Suprapubic skin (tissue), 4 donors: ENCODE data around the gene GPR22. TPM values are rescaled to one million over a fixed set of nuclear protein-coding genes. Genes with fewer than 3 reads are reported as not detected.

Experiments used
- DNase-seq, 2 donors: peaks; one replicate each; pipeline ENCODE4 v3.0.0-alpha.2; 2019; ENCODE audit warnings: low spot score in 2 of 2
- H3K27ac ChIP-seq: fragments of 200-600 bp; sonication (generic); one replicate; pipeline ENCODE4 v1.5.1; 2019
- H3K27me3 ChIP-seq: fragments of 200-600 bp; sonication (generic); one replicate; pipeline ENCODE4 v1.5.1; 2019
- H3K36me3 ChIP-seq: fragments of 200-600 bp; sonication (generic); one replicate; pipeline ENCODE4 v1.5.1; 2019
- H3K4me1 ChIP-seq: fragments of 200-600 bp; sonication (generic); one replicate; pipeline ENCODE4 v1.5.1; 2019
- H3K4me3 ChIP-seq: fragments of 200-600 bp; sonication (generic); one replicate; pipeline ENCODE4 v1.5.1; 2019; ENCODE audit warnings: mild to moderate bottlenecking
- H3K9me3 ChIP-seq: fragments of 200-600 bp; sonication (generic); one replicate; pipeline ENCODE4 v1.5.1; 2019
- CTCF ChIP-seq, 2 donors: fragments of 200-600 bp in 1 of 2; fragments of 450-650 bp in 1 of 2; sonication (generic) in 1 of 2; IDR thresholded peaks; one replicate each; pipeline ENCODE4 v1.5.1; 2016 to 2019; ENCODE audit warnings: antibody characterized with exemption in 2 of 2, mild to moderate bottlenecking in 1 of 2, moderate library complexity in 1 of 2
- EP300 ChIP-seq: sonication (generic); formaldehyde crosslinking; IDR thresholded peaks from one replicate; pipeline ENCODE4 v1.6.1; 2017; ENCODE audit warnings: antibody characterized with exemption
- POLR2A ChIP-seq, 2 donors: fragments of 450-650 bp; IDR thresholded peaks; one replicate each; pipeline ENCODE4 v1.6.1; 2017; ENCODE audit warnings: antibody characterized with exemption in 2 of 2, mild to moderate bottlenecking in 2 of 2, moderate library complexity in 2 of 2
- POLR2AphosphoS5 ChIP-seq, 3 donors: sonication (generic); formaldehyde crosslinking; IDR thresholded peaks; one replicate each; pipeline ENCODE4 v1.6.1; 2017; ENCODE audit warnings: antibody characterized with exemption in 3 of 3
- WGBS: methylation state at CpG from one replicate; pipeline ENCODE4 v1.1.5; 2018; 5-methylcytosine and 5-hydroxymethylcytosine counted together
- total RNA-seq, 4 donors: library from RNA; depleted of rRNA; stranded (reverse); fragments of >200 nt; gene quantifications; one replicate each; pipeline ENCODE4 v1.1.0, GENCODE V29; 2016

The GPR22 gene
- total RNA-seq, 4 donors from 2014 or later = not detected

GRCh38 chr7:107446988-107447387 is 22.9 kb upstream of the GPR22 start:
- no peak overlapping the region for H3K27ac ChIP-seq
- WGBS = 89% methylated on average over 1 of the region's 1 CpG

GRCh38 chr7:107450970-107451369 is 18.9 kb upstream of the GPR22 start:
- Histone ChIP-seq H3K4me1 (no peaks in the 10 kb centered on the region), H3K9me3 (no peaks in the 10 kb centered on the region), H3K27ac (no peak overlapping the region), H3K36me3 (peaks cover 7% of the 10 kb centered on the region), H3K27me3 (no peaks in the 10 kb centered on the region), H3K4me3 (no peak overlapping the region)
- WGBS = 63% methylated on average over 1 of the region's 1 CpG
- DNase-seq = no peak
- TF ChIP-seq POLR2AphosphoS5 (IDR thresholded peaks at IDR 0.05) = no peak
- TF ChIP-seq EP300 = no peak
- no peak for TF ChIP-seq POLR2A (IDR thresholded peaks at IDR 0.05)
- no peak for TF ChIP-seq CTCF (IDR thresholded peaks at IDR 0.05)

More at GRCh38 chr7:107446988-107447387, 22.9 kb upstream of the GPR22 start:
- H3K4me1 ChIP-seq = no peaks in the 10 kb centered on the region
- DNase-seq = no peak
- no peaks in the 10 kb centered on the region for H3K9me3 ChIP-seq
- peaks cover 7% of the 10 kb centered on the region for H3K36me3 ChIP-seq
- no peaks in the 10 kb centered on the region for H3K27me3 ChIP-seq
- TF ChIP-seq POLR2AphosphoS5 (IDR thresholded peaks at IDR 0.05) (no peak), EP300 (no peak), CTCF (IDR thresholded peaks at IDR 0.05) (no peak), POLR2A (IDR thresholded peaks at IDR 0.05) (no peak)
- no peak overlapping the region for H3K4me3 ChIP-seq

GRCh38 chr7:107453388-107453787 is 16.5 kb upstream of the GPR22 start:
- H3K27me3 ChIP-seq = no peaks in the 10 kb centered on the region
- 96% methylated on average over 1 of the region's 1 CpG for WGBS
- H3K36me3 ChIP-seq = peaks cover 7% of the 10 kb centered on the region
- H3K4me3 ChIP-seq = no peak overlapping the region
- no peaks in the 10 kb centered on the region for H3K4me1 ChIP-seq
- H3K27ac ChIP-seq = no peak overlapping the region
- TF ChIP-seq EP300 (no peak), POLR2A (IDR thresholded peaks at IDR 0.05) (no peak), CTCF (IDR thresholded peaks at IDR 0.05) (no peak), POLR2AphosphoS5 (IDR thresholded peaks at IDR 0.05) (no peak)
- H3K9me3 ChIP-seq = no peaks in the 10 kb centered on the region
- no peak for DNase-seq

- WGBS = 76% methylated on average over 2 of the region's 2 CpGs
- no peaks in the 10 kb centered on the region for H3K9me3 ChIP-seq
- no peaks in the 10 kb centered on the region for H3K36me3 ChIP-seq
- H3K4me3 ChIP-seq = no peak overlapping the region
- no peaks in the 10 kb centered on the region for H3K4me1 ChIP-seq
- DNase-seq = no peak
- no peaks in the 10 kb centered on the region for H3K27me3 ChIP-seq
- no peak overlapping the region for H3K27ac ChIP-seq
- no peak for TF ChIP-seq EP300
- TF ChIP-seq POLR2A (IDR thresholded peaks at IDR 0.05) = no peak
- TF ChIP-seq POLR2AphosphoS5 (IDR thresholded peaks at IDR 0.05) = no peak
- no peak for TF ChIP-seq CTCF (IDR thresholded peaks at IDR 0.05)
Observed at GRCh38 chr7:107461938-107462533, 7.8 kb upstream of the GPR22 start.

GRCh38 chr7:107463139-107464078 is 6.4 kb upstream of the GPR22 start:
- TF ChIP-seq POLR2AphosphoS5 (IDR thresholded peaks at IDR 0.05) (no peak), CTCF (IDR thresholded peaks at IDR 0.05) (peak; percentile 56 to 65)
- Histone ChIP-seq H3K27me3 (no peaks in the 10 kb centered on the region), H3K27ac (no peak overlapping the region), H3K36me3 (no peaks in the 10 kb centered on the region), H3K4me3 (no peak overlapping the region), H3K9me3 (no peaks in the 10 kb centered on the region), H3K4me1 (no peaks in the 10 kb centered on the region)
- 78% methylated on average over 6 of the region's 6 CpGs for WGBS
- DNase-seq = no peak
